LNCAP (cell line): ENCODE measurements around the gene MUC4.

Source experiments
- TF ChIP-seq, protein P1 (sequence below): fragments of 450-650 bp; IDR thresholded peaks from 2 replicates; pipeline ENCODE4 v1.5.1; 2017; ENCODE audit warnings: mild to moderate bottlenecking

Gene MUC4, protein sequence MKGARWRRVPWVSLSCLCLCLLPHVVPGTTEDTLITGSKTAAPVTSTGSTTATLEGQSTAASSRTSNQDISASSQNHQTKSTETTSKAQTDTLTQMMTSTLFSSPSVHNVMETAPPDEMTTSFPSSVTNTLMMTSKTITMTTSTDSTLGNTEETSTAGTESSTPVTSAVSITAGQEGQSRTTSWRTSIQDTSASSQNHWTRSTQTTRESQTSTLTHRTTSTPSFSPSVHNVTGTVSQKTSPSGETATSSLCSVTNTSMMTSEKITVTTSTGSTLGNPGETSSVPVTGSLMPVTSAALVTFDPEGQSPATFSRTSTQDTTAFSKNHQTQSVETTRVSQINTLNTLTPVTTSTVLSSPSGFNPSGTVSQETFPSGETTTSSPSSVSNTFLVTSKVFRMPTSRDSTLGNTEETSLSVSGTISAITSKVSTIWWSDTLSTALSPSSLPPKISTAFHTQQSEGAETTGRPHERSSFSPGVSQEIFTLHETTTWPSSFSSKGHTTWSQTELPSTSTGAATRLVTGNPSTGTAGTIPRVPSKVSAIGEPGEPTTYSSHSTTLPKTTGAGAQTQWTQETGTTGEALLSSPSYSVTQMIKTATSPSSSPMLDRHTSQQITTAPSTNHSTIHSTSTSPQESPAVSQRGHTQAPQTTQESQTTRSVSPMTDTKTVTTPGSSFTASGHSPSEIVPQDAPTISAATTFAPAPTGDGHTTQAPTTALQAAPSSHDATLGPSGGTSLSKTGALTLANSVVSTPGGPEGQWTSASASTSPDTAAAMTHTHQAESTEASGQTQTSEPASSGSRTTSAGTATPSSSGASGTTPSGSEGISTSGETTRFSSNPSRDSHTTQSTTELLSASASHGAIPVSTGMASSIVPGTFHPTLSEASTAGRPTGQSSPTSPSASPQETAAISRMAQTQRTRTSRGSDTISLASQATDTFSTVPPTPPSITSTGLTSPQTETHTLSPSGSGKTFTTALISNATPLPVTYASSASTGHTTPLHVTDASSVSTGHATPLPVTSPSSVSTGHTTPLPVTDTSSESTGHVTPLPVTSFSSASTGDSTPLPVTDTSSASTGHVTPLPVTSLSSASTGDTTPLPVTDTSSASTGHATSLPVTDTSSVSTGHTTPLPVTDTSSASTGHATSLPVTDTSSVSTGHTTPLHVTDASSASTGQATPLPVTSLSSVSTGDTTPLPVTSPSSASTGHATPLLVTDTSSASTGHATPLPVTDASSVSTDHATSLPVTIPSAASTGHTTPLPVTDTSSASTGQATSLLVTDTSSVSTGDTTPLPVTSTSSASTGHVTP (N-terminal part only)

DNA sequence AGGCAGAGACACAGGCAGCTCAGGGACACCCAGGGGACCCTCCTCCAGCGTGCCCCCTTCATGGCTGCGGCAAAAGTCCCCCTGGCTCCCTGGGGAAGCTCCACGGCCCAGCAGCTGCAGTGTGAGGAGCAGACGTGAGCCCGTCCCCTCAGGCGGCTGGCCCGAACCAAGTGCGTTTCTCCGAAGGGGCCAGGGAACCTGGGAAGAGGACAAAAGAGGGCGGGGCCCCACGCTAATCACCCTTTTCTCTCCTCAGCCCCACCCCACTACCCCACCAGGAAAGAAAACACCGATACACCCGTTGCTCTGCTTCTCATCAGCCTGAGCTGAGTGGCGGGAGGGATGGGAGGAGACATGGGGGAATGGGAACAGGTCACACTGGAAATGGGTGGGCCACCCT, at the start of gene MUC4:
Gene MUC4 (minus strand): TSS at position 174 of the 400 bp plus-strand sequence. CDS start 112 bp downstream, at position 62.
- TF ChIP-seq, protein P1, sequence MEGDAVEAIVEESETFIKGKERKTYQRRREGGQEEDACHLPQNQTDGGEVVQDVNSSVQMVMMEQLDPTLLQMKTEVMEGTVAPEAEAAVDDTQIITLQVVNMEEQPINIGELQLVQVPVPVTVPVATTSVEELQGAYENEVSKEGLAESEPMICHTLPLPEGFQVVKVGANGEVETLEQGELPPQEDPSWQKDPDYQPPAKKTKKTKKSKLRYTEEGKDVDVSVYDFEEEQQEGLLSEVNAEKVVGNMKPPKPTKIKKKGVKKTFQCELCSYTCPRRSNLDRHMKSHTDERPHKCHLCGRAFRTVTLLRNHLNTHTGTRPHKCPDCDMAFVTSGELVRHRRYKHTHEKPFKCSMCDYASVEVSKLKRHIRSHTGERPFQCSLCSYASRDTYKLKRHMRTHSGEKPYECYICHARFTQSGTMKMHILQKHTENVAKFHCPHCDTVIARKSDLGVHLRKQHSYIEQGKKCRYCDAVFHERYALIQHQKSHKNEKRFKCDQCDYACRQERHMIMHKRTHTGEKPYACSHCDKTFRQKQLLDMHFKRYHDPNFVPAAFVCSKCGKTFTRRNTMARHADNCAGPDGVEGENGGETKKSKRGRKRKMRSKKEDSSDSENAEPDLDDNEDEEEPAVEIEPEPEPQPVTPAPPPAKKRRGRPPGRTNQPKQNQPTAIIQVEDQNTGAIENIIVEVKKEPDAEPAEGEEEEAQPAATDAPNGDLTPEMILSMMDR: no peak

DNA sequence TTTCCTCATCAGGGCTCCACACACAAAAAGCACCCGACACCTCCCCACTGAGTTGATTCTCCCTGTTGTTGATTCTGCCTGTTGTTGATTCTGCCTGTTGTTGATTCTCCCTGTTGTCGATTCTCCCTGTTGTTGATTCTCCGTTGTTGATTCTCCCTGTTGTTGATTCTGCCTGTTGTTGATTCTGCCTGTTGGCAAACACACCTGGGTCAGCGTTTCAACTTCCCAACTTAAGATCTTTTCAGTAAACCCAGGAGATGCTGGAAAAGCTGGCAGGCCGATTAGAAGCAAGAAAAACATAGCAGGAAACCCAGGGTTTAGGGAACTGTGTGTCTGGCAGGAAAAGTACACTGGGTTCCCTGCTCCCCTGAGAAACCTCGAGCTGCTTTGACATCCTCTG, 48.7 kb upstream of the MUC4 start:
- TF ChIP-seq, protein P1: no peak

DNA sequence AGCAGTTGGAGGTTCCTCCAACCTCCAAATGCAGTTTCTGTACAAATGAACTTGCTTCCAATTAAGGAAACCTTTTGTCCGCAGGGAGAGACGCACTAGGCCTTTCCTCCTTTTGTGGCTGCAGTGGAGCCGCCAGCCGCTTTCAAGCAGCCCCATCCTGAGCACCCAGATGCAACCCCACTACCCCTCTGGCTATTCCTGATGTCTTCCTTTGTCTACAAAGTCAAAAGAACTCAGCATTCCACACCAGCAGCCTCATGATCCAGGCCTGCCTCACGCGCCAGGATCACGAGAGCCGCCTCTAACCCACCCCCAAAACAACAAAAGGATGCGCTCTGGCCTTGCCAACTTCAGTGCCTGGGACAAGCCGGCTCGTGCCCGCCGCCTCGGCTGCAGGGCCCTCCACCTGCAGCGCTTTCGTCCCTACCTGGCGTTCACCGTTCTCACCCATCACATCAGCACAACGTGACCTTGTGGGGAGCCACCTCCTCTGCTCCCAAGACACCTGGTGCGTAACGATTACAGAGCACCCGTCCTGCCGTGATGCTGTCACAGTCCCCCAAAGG, 48.2 kb upstream of the MUC4 start:
- TF ChIP-seq, protein P1: no peak

DNA sequence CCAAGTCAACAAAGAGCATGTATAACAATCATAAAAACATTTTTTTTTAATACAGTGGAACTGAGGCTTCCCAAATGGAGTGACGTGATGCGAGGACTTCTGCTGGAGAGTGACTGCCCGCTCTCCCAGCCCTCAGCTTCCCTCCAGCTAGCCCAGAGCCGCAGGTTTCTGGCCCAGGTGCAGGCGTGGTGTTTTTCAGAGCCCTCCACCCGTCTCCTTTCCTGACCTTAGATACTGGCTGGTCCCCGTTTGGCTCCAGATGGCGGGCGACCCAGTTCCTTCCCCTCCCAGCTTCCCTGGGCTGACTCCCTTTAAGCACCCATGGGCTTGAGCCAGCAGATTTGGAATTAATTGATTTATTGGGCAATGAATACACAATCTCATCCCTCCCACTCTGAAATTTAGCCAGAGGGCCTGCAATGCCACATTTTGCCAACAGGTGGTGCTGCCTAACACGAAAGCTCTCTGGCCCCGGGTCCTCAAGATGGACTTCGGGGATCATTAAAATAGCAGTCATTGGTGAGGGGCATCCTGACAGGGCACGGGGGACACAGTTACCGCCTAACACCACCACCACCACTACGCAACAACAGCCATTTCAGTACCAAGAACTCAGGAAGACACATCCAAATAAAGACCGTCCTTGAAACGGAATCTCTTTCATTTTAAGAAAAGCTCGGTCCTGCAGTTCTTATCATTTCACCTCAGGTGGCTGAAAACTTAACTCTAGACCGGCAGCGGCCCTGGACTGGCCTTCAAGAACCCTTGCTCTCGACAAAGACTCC, 47.5 kb upstream of the MUC4 start:
- TF ChIP-seq, protein P1: peak; percentile 97

DNA sequence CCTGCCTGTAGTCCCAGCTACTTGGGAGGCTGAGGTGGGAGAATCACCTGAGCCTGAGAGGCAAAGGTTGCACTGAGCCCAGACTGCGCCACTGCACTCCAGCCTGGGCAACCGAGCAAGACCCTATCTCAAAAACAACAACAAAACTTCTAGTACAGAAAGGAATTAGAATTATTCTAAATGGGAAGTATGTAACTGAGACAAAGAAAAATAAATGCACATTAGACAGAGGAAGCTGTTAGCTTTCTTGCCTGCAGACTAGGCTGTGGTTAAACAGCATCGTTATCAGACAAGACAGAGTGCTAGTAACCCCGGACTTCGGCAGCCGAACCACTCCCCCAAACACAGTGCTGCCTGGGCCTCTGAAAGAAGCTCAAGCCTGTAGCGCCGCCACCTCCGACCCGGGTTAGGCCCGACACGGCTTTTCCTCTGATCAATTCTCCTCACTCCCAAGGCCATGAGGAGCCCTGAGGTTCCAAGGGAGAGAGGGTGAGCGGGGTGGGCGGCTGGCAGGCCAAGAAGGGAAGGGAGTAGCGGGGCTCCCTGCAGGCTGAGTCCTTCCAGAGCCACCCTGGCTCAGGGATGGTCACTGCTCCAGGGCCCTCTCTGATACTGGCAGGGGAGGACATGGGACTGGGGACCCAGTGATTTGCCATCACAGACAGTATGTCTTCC, 44.8 kb upstream of the MUC4 start:
- TF ChIP-seq, protein P1: no peak

DNA sequence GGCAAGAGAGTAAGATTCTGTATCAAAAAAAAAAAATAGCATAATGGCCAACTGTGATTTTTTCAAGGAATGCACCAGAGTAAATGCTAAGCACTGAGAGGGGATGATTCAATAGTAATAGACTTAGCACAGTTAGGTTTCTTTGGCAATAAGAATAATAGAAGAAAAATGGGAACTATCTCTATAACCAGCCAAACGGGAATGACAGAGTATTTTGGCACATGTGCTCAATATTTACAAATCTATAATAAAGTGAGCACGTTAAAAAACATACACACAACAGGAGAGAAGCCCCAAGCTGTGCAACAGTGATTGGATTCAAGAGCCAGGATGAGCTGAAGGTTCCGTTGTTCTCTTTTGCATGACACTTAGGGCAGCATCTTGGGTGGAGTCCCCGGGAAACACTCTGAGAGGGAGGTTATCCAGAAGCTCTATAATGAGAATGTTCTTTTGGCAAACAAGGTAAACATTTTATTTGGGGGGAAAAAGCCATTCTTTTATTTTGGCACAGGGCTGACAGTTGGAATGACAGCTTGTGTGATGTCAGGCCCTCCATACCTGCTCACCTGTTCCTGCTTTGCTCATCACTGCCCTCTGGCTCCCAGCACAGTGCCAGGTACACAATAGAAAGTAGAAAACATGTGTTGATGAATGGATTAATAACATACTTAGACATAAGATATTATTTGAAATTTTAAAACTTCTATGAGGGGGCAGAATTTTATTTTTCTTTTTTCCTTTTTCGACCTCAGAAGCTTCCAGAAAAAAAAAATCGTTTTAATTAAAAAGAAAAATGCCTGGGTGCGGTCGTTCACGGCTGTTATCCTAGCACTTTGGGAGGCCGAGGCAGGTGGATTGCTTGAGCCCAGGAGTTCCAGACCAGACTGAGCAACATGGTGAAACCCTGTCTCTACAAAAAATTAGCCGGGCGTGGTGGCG, 44.0 kb upstream of the MUC4 start:
- TF ChIP-seq, protein P1: peak; percentile 81
